HEK293T (cell line): ENCODE data around the gene GAGE10.
"Not testable (repeated sequence)": the region's sequence is repeated elsewhere in the genome, so short reads cannot be mapped to it uniquely, and the experiment has no call there.

Experiments used
- CTCF ChIA-PET: fragments of 350-600 bp; formaldehyde crosslinking; extraction: SDS; loops from one replicate; lab custom pipeline; 2021; ENCODE audit warnings: antibody characterized with exemption, inconsistent platforms; lab: Yijun Ruan, JAX
- POLR2A ChIA-PET: fragments of 350-600 bp; formaldehyde crosslinking; extraction: SDS; loops from one replicate; lab custom pipeline; 2020; ENCODE audit warnings: antibody characterized with exemption, inconsistent platforms; lab: Yijun Ruan, JAX
- DNase-seq: peaks from one replicate; pipeline ENCODE4 v3.0.0; 2012; ENCODE audit warnings: mixed read lengths; ENCODE audit errors: extremely low spot score

Gene GAGE10

DNA sequence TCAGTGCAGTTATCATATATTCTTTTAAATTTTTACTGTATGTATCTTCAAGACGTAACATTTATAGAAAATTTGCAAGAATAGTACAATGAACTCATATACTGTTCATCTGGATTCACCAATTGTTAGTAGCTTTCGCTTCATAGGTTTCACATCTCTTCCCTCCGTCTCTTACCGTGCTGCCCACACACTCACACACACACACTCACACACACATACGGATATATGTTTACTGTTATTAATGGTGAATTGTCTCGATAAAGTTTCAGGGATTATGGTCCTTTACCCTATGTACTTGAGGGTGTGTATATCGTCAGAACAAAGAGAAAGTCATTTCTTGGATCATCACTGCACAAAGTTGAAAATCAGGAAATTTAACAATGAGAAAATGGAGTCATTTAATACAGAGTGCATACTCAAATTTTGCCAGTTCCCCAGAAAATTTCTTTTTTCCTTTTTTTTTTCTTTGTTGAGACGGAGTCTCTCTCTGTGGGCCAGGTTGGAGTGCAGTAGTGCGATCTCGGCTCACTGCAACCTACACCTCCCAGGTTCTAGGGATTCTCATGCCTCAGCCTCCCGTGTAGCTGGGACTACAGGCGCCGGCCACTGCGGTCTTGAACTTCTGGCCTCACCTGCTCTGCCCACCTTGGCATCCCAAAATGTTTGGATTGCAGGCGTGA, 41.2 kb downstream of the GAGE10 start:
- DNase-seq, CTCF ChIA-PET, POLR2A ChIA-PET: not testable (repeated sequence)

DNA sequence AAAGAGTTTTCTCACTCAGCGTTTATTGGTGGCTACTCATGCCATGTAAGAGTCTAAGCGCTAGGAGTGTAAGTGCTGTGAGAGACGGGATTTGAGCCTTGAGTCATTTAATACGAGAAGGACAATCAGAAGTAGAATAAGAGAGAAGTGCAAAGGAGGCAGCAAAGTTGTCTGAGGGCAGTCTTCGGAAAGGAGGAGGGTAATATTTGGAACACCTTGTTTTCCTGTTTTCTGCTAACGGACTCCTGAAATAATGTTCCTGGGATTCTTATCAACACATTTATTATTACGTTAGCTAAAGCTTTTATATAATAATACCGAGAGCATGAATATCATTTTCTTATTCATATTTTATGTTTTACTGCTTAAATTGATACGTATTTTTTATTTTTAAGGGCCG, 42.0 kb downstream of the GAGE10 start:
- CTCF ChIA-PET, DNase-seq, POLR2A ChIA-PET: not testable (repeated sequence)

- POLR2A ChIA-PET, DNase-seq: not testable (repeated sequence)
- CTCF ChIA-PET = interaction anchor here (0.6 kb wide), 1 partner anchor 377 kb away, joined by 3 read pairs; no protein-coding TSS in a partner anchor
Measured at GRCh38 chrX:49346150-49346549, 42.7 kb downstream of the GAGE10 start.
